Ureter (tissue), 1 donor: ENCODE measurements around the gene TRPM8. TPM values are rescaled to one million over a fixed set of nuclear protein-coding genes. Genes with fewer than 3 reads are reported as not detected.

ENCODE experiments used
- DNase-seq: peaks from one replicate; pipeline ENCODE4 v3.0.0-alpha.2; 2020; ENCODE audit warnings: low spot score
- total RNA-seq: library from RNA; stranded (reverse); gene quantifications from one replicate; pipeline ENCODE4 v1.2.4, GENCODE V29; 2023
- donor health status: DM: yes; HTN: yes; CAD: no.

The TRPM8 gene
- total RNA-seq, 1 donor from 2014 or later = not detected

DNA sequence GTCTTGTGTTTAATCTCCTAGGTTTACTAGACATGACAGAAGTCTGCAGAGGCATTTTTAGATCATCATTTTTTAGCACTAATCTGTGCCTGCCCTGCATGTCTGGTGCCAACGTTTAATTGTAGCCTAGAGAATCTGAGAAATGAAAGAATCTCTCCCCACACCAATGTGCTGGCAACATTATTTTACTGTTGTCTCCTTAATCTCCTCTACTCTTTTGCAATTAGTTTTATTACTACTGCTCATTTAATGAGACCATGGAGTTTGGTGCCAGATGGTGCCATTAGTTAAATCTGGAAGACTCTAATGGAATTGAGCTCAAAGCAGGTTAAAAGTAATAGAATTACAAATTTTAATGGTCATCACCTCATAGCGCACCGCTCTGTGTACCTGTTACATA is 129.3 kb downstream of the TRPM8 start:
- no peak for DNase-seq

DNA sequence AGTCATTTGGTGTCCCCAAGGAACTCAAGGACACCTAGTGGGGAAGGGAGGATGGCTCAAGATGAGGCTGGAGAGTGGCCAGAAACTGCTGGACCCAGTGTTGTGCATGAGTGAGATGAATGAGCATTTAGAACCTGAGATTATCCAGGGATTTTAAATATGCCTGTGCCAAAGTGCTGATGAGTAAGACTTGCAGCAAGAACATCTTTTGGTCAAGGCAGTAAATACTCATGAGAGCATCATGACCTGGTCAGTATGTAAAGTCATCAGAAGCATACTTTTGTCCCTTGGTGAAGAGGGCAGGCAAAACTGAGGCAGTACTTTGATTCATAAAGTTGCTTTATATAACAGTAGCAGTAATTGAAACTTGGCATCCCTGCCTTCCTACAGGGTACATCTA is 130.2 kb downstream of the TRPM8 start:
- no peak for DNase-seq

GRCh38 chr2:234048049-234048448 is 130.9 kb downstream of the TRPM8 start:
- no peak for DNase-seq

DNA sequence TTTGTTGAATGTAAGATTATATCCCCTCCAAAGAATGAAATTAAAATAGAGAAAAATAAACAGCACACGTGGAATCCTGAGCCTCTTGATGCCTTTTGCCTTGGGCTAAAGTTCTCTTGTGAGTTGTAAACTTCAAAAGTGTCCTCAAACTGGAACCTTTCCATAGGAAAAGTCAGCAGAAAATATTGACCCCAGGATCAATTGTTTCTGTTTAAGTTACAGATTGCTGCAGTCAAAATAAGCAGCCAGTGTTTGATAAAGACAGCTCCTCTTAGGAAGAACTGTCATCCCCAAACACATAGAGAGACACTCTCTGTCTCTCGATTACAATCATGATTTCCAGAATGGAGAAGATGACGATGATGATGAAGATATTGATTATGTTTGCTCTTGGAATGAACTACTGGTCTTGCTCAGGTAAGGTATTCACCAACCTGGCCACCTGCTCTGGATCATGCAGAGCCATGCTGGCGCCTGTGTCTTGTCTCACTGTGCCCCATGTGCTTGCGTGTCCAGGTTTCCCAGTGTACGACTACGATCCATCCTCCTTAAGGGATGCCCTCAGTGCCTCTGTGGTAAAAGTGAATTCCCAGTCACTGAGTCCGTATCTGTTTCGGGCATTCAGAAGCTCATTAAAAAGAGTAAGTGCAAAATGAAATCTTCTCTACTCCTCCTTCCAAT is 133.4 kb downstream of the TRPM8 start, which contains the start of gene SPP2:
SPP2 (plus strand) TSS at position 248 of the 681 bp plus-strand sequence; CDS start at position 333, 85 bp downstream.
- no peak for DNase-seq

DNA sequence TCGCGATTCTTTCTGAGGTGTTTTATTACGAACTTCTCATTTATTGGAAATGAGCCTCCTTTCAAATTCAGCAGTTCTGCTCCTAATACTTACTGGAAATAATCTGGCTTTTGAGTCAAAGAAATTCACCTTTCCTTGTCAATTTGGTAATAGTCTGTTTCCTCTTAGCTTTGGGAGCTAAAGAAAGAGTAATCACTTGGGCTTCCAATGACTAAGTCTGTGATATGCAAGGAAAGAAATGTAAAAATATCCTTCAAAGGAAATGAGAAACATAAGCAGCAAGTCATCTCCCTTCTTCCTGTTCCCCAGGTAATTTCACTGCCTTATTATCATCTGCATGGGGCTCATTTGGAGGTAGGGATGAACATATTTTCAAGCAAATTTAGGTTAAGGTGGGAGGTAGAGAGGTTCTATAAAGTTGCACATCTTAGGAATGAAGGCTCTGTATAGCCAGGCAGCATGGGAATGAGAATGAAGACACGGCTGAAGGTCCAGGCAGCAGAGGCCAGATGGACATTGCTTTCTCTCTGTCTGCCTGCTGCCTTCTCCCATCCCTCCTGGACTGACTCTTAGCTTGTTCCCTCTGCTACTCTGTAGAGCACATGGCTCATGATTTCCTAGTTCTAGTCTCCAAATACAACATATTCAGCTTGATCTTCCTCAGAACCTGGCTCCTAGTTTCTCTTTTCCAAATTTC is 134.3 kb downstream of the TRPM8 start:
- no peak for DNase-seq

DNA sequence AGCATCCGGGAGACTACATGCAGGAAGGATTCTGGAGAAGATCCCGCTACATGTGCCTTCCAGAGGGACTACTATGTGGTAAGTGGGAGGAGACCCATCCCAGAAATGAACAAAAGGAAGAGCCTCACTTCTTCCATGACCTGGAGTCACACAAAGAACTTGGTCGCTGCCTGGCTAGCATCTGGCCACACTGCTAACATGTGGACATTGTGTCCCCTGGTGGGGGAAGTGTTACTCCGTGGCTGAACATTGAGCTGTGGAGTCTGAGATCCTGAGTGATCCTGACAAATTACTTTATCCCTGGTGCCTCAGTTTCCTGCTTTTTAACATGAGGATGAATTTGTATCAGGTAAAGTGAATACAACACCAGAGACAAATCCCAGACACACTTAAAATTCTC is 141.7 kb downstream of the TRPM8 start:
- DNase-seq = no peak

DNA sequence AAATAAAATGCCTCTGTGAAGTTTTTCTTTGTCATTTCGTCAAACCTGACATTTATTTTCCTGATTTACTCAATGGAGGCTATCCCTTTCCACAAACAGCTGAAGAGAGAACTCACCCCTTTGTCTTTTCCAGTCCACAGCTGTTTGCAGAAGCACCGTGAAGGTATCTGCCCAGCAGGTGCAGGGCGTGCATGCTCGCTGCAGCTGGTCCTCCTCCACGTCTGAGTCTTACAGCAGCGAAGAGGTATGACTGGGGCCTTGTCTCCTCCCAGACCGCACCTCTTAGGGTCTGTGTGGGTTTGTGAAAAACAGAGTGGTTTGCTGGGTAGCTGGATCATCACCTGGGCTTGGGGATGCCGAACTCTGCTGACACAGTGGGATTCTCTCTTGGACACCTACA is 143.1 kb downstream of the TRPM8 start:
- no peak for DNase-seq

GRCh38 chr2:234061624-234062257 is 144.6 kb downstream of the TRPM8 start:
- DNase-seq = no peak

- DNase-seq = no peak
Measured at GRCh38 chr2:234066587-234066986, 149.4 kb downstream of the TRPM8 start.

Other genes with a start within 250 kb of the TRPM8 start
- gene UGT1A9, start 245.5 kb upstream of the TRPM8 start, total RNA-seq = 1.5 TPM
- gene UGT1A7, start 235.5 kb upstream of the TRPM8 start, total RNA-seq = 7.7 TPM
- 134 TPM for gene UGT1A6, start 224.5 kb upstream of the TRPM8 start, total RNA-seq
- gene UGT1A5, start 204.5 kb upstream of the TRPM8 start, total RNA-seq = 21.3 TPM
- gene UGT1A4, start 198.6 kb upstream of the TRPM8 start, total RNA-seq = 23.2 TPM
- gene UGT1A3, start 188.3 kb upstream of the TRPM8 start, total RNA-seq = 20.8 TPM
- gene UGT1A1, start 157.1 kb upstream of the TRPM8 start, total RNA-seq = 21.8 TPM
- 9.3 TPM for gene MROH2A, start 139.0 kb upstream of the TRPM8 start, total RNA-seq
- 0.31 TPM for gene HJURP, start 62.8 kb upstream of the TRPM8 start, total RNA-seq
- not detected for gene SPP2, start 133.3 kb downstream of the TRPM8 start, total RNA-seq